HL-60 (cell line): Measurements from ENCODE around the gene USP10.

Experiments used
- POLR2AphosphoS5 ChIP-seq: IDR thresholded peaks from 2 replicates; pipeline ENCODE4 v1.6.1; 2012; ENCODE audit warnings: low read depth
- TF ChIP-seq, protein P1 (sequence below): IDR thresholded peaks from one replicate; pipeline ENCODE4 v1.5.1; 2011; ENCODE audit warnings: low read length, control low read depth, inconsistent platforms; ENCODE audit not compliant: insufficient read depth

DNA sequence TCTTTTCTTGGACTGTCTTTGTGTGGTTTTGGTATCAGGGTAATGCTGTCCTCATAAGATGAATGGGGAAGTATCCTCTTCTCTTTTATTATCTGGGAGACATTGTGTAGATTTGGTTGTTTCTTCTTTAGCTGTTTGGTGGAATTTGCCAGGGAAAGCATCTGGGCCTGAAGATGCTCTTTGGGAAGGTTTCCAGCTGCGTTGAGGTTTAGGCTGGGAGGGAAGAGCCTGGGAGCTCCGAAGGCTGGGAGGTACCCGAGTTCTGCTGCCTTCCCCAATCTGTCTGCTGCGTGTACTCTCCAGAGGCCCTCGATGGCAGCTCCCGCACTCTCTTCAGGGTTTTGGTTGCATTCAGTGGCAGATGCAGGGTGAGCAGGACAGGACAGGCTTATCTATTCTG, 94.4 kb downstream of the USP10 start:
- TF ChIP-seq, protein P1, sequence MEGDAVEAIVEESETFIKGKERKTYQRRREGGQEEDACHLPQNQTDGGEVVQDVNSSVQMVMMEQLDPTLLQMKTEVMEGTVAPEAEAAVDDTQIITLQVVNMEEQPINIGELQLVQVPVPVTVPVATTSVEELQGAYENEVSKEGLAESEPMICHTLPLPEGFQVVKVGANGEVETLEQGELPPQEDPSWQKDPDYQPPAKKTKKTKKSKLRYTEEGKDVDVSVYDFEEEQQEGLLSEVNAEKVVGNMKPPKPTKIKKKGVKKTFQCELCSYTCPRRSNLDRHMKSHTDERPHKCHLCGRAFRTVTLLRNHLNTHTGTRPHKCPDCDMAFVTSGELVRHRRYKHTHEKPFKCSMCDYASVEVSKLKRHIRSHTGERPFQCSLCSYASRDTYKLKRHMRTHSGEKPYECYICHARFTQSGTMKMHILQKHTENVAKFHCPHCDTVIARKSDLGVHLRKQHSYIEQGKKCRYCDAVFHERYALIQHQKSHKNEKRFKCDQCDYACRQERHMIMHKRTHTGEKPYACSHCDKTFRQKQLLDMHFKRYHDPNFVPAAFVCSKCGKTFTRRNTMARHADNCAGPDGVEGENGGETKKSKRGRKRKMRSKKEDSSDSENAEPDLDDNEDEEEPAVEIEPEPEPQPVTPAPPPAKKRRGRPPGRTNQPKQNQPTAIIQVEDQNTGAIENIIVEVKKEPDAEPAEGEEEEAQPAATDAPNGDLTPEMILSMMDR, result no peak
- TF ChIP-seq POLR2AphosphoS5, result no peak
